ENCODE measurements around the gene GSDMA.
A peak's percentile ranks its signal among the peaks of the same experiment; 100 is the strongest.

Gene GSDMA

DNA sequence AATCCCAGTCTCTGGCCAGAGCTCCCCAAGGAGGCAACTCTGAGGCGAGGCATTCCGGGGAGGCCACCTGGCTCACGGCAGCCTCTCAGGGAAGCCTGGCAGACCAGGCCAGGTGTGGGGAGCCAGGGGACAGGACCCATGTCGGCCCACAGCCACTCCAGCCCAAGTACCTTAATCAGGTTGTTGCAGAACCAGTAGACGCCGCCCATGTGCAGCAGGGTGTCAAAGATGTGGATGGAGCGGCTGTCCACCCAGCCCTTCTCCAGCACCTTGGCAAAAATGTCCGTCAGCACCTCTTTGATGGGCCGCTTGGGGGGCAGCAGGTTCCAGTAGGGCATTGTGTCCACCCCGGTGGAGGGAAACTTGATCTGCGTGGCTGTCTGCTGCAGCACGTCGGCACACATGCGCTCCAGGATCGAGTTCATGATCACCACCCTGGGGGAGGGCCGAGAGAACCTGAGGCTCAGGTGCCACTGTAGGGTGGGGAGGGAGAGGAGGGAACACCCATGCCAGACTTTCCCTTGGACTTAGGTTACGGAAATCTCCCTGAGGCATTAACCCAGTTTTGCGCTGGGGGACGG is 60.2 kb downstream of the GSDMA start:
- no peak for DNase-seq (ENCODE audit: low spot score)

DNA sequence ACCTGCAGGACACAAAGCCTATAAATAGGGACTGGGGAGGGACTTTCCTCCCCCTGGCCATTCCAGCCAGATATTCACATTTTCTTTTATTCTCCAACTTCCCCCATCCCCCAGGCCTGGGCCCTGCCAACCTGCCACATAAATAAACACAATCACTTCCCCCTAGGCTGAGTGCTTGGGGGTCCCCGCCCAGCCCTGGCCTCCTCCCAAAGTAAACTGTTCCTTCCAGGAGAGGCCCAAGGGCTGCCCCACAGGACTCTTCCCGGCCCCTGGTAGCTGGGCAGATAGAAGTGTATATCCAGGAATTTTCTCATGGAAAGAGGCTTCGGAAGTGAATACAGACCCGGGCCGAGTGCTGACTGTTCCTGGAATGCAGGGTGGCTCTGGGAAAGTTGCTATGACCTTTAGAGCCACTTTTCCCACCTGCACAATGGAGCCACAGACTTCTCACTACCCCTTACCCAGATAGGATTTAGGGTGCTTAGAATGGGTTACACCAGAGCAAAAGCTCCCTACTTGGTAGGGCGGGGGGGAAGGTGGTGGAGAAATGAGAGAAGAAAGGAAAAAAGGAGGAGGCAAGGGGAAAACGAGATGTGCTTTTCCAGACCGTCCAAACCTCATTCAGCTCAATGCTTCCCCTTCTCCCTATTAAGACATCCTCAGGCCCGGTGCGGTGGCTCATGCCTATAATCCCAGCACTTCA is 60.9 kb downstream of the GSDMA start:
- DNase-seq (ENCODE audit: low spot score): no peak

DNA sequence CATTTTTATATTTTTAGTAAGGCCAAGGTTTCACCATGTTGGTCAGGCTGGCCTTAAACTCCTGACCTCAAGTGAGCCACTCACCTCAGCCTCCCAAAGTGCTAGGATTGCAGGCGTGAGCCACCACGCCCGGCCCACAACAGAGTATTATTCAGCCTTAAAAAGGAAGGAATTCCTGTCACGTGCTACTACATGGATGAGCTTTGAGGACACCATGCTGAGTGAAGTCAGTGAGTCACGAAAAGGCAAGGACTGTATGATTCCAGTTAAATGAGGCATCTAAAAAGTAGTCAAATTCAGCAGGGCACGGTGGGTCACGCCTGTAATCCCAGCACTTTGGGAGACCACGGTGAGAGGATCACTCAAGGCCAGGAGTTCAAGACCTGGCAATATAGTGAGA is 62.1 kb downstream of the GSDMA start:
- no peak for DNase-seq (ENCODE audit: low spot score)

- DNase-seq (ENCODE audit: low spot score): no peak
Observed at GRCh38 chr17:40025559-40025958, 62.8 kb downstream of the GSDMA start.

- DNase-seq (ENCODE audit: low spot score): peak; percentile 1
Observed at GRCh38 chr17:40025991-40026815, 63.4 kb downstream of the GSDMA start.

GRCh38 chr17:40026816-40027613 is 64.2 kb downstream of the GSDMA start:
- peak; percentile 84 for DNase-seq (ENCODE audit: low spot score)

Data from germinal center (tissue), 1 donor.